GM18951 (cell line): Measurements from ENCODE around the gene PTPRK.

Experiments
- POLR2A ChIP-seq: IDR thresholded peaks from 4 replicates; pipeline ENCODE4 v1.6.1; 2011; ENCODE audit warnings: mild to moderate bottlenecking; ENCODE audit not compliant: insufficient read length, insufficient read depth; ENCODE audit errors: extremely low read depth
- in situ Hi-C: fragments of 300-500 bp; cut with MboI; formaldehyde crosslinking; loops from one replicate; pipeline ENCODE4 v1.12.0; 2022; ENCODE audit warnings: low sequenced_read_pairs, mixed read lengths, inconsistent platforms; ENCODE audit not compliant: unreplicated experiment

Gene PTPRK

DNA sequence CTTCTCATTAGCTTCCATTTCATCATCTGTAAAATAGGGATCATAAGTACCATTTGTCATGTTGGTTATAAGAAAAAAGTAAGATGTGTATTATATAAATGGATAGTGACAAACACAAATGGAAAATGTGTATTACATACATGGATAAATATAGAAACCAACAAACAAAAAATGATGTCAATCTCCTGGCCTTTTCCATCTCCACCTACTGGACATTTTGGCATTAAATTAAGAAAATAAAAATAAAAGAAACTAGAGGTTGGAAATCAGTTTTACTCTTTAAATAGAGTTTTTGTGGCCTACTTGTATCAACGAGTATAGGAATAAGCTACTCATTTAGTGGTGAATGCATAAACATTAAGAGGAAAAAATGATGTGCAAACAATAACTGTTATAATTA lies 552.0 kb downstream of the PTPRK start:
- TF ChIP-seq POLR2A = no peak
- in situ Hi-C loops = no loop called here

DNA sequence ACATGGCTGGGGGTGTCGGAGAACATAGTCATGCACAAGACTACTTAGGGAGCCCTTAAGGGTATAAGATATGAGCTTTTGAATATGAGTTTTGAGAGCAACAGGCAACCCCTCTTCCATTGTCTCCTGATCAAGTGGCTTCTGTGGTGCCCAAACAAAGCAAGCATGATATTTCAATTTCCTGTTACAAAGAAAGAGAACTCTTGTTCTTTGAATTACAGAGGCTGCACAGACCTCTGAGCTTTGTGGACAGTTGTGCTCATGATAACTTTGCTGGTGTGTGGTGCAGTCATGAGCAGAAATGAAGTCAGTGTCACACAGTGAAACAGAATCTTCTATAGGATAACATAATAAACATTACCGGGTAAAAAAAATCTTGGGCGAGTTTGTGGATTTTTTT lies 552.7 kb downstream of the PTPRK start:
- in situ Hi-C loops = no loop called here

DNA sequence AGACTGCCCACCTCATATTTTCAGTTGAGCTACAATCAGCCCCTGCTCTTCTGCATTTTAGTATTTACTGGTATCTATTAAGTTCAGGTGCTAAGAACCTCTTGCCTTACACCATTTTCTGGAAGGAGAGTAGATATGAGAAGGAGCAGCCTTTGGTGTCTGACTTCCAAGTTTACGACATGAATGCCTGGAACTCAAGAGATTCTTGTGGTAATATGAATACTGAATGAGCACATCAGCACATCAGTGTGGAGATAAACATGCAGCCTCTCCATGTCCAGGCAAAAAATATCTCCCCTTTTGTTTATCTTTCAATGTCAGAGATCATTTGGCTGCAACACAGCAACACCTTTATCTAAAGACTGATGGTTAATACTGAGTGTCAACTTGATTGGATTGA lies 553.8 kb downstream of the PTPRK start:
- no peak for TF ChIP-seq POLR2A
- in situ Hi-C loops = no loop called here

More for the DNA sequence above, 552.7 kb downstream of the PTPRK start:
- TF ChIP-seq POLR2A = no peak

DNA sequence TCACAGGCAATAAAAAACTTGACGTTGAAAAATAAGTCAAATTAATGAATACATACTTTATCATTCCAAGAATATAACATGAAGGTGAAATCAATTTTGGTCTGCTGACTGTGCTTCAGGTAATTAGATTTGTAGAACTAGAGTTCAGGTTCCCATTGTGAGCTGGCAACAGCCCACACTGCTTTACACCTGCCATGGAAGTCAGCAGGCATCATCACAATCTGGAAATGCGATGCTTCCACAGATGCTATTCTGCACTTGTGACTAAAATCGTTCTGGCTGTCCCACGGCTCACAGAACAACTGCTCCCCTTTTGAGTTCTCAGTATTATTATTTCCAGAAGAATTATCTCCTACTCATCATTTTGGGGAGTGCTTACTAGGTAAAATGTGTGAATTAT lies 556.9 kb downstream of the PTPRK start:
- in situ Hi-C loops = no loop called here
- no peak for TF ChIP-seq POLR2A

DNA sequence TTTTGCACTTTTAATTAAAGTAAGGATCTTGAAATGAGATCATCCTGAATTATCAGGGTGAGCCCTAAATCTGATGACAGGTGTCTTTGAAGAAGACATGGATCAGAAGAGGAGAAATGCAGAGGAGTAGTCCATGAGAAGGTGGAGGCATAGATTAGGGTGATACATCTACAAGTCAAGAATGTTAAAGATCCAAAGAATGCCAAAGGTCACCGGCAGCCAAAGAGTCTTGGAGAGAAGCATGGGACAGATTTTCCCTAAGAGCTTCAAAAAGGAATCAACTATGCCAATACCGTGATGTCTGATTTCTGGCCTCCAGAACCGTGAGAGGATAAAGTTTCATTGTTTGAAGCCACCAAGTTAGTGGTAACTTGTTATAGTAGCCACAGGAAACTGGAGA lies 560.5 kb downstream of the PTPRK start:
- no peak for TF ChIP-seq POLR2A
- in situ Hi-C loops = no loop called here

DNA sequence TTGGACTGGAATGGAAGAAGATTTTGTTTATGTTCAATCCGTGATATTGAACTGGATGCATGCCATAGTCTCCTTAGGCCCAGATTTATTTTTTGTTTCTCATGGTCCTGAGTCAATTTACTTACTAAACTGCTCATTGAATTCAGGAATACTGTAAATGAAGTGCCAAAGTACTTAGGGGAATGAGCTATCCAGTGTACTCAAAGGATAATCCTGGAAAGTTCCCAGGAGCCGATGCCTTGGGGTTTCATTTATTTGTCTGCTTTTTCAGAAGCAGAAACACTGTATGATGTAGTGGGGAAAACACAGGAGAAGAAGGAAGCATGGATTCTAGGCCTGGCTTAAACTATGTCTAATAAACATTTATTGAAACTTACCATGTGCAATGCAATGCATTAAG lies 563.4 kb downstream of the PTPRK start:
- in situ Hi-C loops = no loop called here
- TF ChIP-seq POLR2A = no peak

DNA sequence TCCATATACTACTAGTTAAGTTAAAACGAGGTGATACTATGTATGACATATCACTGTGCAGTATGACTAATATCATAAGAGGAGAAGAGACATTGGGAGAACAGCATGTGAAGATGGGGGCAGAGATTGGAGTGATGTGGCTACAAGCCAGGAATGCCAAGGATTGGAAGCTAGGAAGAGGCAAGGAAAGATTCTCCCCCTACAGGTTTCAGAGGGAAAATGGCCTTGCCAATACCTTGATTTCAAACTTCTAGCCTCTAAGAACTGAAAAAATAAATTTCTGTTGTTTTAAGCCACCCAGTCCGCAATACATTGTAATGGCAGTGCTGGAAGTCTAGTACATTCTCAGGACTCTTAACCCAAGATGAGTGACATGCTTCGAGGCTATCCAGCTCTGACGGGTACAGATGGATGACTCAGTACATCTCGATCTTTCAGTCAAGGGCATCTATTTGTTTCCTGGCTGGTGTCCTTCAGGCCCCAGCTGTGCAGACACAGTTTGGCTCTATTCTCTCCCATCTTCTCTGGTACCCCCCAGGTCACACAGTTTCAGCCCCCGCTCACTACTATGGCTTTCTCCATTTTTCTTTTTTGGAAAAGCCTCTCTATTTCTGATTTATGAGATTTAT lies 564.0 kb downstream of the PTPRK start:
- no peak for TF ChIP-seq POLR2A
- in situ Hi-C loops = no loop called here

DNA sequence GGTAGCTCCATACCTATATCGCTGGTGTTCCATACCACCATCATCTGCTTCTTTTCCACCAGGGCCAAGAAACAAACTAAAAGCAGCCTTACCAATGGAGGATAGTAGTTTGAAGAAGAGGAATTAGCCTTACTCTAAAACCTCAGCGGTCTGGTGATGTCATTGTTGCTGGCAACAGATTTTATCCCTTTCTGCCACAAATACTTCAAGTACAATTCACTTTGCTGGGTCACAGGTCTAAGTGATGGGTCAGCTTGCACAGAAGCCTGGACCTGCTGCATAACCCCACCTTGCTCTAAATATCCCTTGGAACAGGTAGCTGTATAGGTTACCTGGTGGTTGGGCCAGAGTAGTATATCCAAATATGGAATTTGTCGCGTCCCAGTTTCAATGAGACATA lies 566.3 kb downstream of the PTPRK start:
- in situ Hi-C loops = no loop called here
- no peak for TF ChIP-seq POLR2A

DNA sequence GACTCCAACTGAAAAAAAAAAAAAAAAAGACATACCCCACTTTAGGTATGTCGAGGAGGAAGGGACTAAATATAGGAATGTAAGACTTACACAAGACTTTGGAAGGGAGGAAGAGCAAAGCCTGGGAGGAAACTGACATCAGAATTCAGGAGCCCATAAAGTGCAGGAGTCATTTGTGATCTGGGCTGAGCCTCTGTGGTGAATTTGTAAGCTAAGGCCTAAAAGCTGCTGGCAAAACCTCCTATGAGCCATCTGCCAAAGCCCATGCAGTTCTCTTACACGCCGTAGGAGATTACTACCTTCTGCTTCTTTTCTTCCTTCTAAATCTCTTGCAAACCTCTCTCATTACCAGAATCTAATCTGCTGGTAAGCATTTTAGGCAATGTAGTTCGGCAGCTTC lies 567.6 kb downstream of the PTPRK start:
- in situ Hi-C loops = no loop called here
- TF ChIP-seq POLR2A = no peak

DNA sequence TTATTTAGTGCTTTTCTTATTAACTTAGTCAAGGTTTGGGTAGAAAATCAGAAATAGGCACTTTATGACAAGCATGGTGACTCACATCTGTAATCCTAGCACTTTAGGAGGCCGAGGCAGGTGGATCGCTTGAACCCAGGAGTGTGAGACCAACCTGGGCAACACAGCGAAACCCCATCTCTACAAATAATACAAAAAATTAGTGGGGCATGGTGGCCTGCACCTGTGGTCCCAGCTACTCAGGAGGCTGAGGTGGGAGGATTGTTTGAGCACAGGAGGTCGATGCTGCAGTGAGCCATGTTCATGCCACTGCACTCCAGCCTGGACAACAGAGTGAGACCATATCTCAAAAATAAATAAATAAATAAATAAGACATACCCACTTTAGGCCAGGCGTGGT lies 568.2 kb downstream of the PTPRK start:
- in situ Hi-C loops = no loop called here
- no peak for TF ChIP-seq POLR2A

DNA sequence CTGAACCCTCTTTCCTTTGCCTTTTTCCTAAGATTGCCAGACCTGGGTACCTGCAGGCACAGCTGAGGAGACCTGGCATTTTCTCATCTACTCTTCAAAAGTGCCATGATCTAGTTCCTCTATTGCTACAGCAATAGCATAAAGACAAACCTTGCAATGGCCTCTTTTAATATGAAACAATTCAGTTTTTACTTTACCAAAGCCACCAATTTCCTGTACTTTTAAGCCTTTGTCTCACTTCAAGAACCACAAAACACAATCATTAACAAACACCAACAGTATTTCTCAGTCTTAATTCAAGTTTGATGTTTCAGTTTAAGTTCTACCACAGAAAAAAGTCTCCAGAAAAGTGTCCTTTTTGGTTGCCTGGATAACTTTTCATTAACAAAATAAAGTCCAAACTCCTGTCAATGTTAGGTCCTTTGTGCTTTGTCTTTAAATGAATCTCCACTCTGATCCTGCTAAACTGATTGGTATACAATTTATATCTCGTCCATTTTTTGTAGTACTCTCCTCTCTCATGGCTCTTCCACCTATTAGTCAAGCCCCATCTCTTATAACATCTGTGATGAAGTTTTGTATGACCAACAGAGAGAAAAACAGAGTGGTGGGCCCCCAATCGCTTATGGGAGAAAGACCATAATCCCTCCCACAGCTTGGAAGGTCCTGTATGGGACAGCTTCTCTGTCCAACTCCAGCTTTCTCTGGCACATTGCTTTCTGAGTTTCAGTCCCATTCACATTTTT lies 569.1 kb downstream of the PTPRK start:
- TF ChIP-seq POLR2A = no peak
- in situ Hi-C loops = no loop called here

DNA sequence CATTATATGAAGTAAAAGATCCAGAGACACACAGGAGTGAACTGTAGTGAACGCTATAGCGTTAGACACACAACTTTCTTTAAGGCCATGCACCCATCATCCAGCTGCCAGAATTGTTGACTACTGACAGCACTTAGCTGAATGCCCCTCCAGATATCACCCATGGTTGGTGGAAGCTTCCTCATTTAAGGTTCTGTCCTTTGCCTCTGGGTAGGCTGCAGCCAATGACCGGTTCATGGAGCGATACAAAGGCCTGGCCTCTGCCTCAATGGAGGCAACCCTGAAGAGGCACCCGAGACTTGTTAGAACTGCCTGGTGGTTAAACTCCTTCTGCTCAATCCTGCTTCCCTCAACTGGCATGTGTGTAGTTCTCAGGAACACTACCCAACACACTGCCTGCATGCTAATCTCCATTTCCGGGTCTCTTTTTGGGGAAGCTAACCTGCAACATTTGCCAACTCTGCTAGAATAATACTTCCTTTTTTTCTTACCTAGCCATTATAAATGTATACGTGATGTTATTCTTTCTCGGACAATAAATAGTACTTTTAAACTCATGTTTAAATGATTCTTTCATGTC lies 569.7 kb downstream of the PTPRK start:
- TF ChIP-seq POLR2A = no peak
- in situ Hi-C loops = no loop called here

DNA sequence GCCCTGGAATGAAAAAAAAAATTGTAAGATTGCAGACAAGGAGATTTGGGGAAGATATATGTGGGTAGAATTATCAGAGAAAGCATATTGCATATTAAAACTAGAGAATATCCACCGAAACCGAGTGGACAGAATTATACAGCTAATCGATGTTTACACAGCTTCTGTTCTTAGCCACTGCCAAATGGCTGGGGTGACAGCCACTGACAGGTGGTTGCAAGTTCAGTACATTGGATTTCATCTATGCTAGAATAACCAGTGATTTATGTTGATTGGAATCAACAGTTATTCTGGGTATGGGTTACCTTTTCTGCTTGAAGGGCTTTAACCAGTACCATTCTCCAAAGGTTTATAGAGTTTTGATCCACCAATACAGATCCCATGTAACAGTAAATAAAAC lies 571.1 kb downstream of the PTPRK start:
- no peak for TF ChIP-seq POLR2A

DNA sequence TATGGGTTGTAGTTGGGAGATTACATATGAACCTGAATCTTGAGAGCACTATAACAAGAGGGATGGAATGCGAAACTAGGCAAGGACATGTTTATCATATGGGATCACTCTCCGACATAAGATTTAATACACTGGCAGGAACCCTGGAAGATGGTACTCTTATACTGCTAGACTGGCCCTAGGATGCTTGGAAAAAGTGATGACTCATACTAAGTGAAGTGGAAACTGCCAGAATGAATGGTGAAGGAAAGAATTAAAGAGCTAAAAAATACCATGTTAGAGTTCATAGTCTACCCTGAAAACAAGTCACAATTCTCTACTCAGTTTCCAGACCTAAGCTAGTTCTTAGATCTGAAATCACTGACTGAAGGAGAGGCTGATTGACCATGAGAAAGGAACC lies 574.0 kb downstream of the PTPRK start:
- no peak for TF ChIP-seq POLR2A
- in situ Hi-C loops = no loop called here

More for the DNA sequence above, 571.1 kb downstream of the PTPRK start:
- in situ Hi-C loops = no loop called here
